HG03280 (cell line): Measurements from ENCODE around the gene PXDN.
"Not testable (repeated sequence)": the region's sequence is repeated elsewhere in the genome, so short reads cannot be mapped to it uniquely, and the experiment has no call there.

ENCODE experiments used
- ATAC-seq: cut with Tn5 transposase; IDR thresholded peaks from one replicate; pipeline ENCODE4 v1.9.1; 2021; ENCODE audit warnings: mild to moderate bottlenecking, moderate library complexity; ENCODE audit not compliant: unreplicated experiment

Gene PXDN

GRCh38 chr2:1705557-1706076 lies 38.7 kb downstream of the PXDN start:
- ATAC-seq, result no peak

GRCh38 chr2:1704631-1705556 lies 39.4 kb downstream of the PXDN start:
- ATAC-seq, result no peak

GRCh38 chr2:1702186-1702565 lies 42.1 kb downstream of the PXDN start:
- ATAC-seq, result no peak

- no peak for ATAC-seq
Measured at GRCh38 chr2:1701556-1702185, 42.6 kb downstream of the PXDN start.

- no peak for ATAC-seq
Measured at GRCh38 chr2:1701020-1701419, 43.3 kb downstream of the PXDN start.

GRCh38 chr2:1700427-1700826 lies 43.9 kb downstream of the PXDN start:
- not testable (repeated sequence) for ATAC-seq

- ATAC-seq, result no peak
Measured at GRCh38 chr2:1698188-1698945, 45.9 kb downstream of the PXDN start.

- no peak for ATAC-seq
Measured at GRCh38 chr2:1697601-1698000, 46.7 kb downstream of the PXDN start.

GRCh38 chr2:1696472-1696871 lies 47.8 kb downstream of the PXDN start:
- ATAC-seq, result no peak

- no peak for ATAC-seq
Measured at GRCh38 chr2:1694371-1695271, 49.7 kb downstream of the PXDN start.

GRCh38 chr2:1693723-1694122 lies 50.6 kb downstream of the PXDN start:
- ATAC-seq, result no peak

- no peak for ATAC-seq
Measured at GRCh38 chr2:1692342-1692741, 52.0 kb downstream of the PXDN start.

- ATAC-seq, result no peak
Measured at GRCh38 chr2:1691366-1691765, 52.9 kb downstream of the PXDN start.

- ATAC-seq, result no peak
Measured at GRCh38 chr2:1690056-1690775, 54.1 kb downstream of the PXDN start.

- ATAC-seq, result no peak
Measured at GRCh38 chr2:1688859-1689258, 55.5 kb downstream of the PXDN start.

- ATAC-seq, result no peak
Measured at GRCh38 chr2:1688161-1688560, 56.2 kb downstream of the PXDN start.

GRCh38 chr2:1687254-1687653 lies 57.1 kb downstream of the PXDN start:
- no peak for ATAC-seq

- no peak for ATAC-seq
Measured at GRCh38 chr2:1686784-1687105, 57.6 kb downstream of the PXDN start.

GRCh38 chr2:1685957-1686783 lies 58.1 kb downstream of the PXDN start:
- no peak for ATAC-seq
